Measurements from ENCODE around the gene ZNF860.

Gene ZNF860

GRCh38 chr3:31942446-31942845 lies 39.1 kb upstream of the ZNF860 start:
- no peak for TF ChIP-seq CTCF (IDR thresholded peaks at IDR 0.05; ENCODE audit: low read depth, low read length, missing control alignments)
- H3K4me3 ChIP-seq (ENCODE audit: low read depth, low read length): no peak overlapping the region
- DNase-seq (ENCODE audit: low read depth): no peak

- H3K4me3 ChIP-seq (ENCODE audit: low read depth, low read length): no peak overlapping the region
- DNase-seq (ENCODE audit: low read depth): no peak
- TF ChIP-seq CTCF (IDR thresholded peaks at IDR 0.05; ENCODE audit: low read depth, low read length, missing control alignments): no peak
These were observed 38.5 kb upstream of the ZNF860 start for GRCh38 chr3:31943041-31943440.

- no peak for DNase-seq (ENCODE audit: low read depth)
- TF ChIP-seq CTCF (IDR thresholded peaks at IDR 0.05; ENCODE audit: low read depth, low read length, missing control alignments): no peak
- H3K4me3 ChIP-seq (ENCODE audit: low read depth, low read length): no peak overlapping the region
These were observed 35.9 kb upstream of the ZNF860 start for GRCh38 chr3:31945738-31946052.

GRCh38 chr3:31946484-31947081 lies 35.0 kb upstream of the ZNF860 start:
- no peak for DNase-seq (ENCODE audit: low read depth)
- H3K4me3 ChIP-seq (ENCODE audit: low read depth, low read length): no peak overlapping the region
- no peak for TF ChIP-seq CTCF (IDR thresholded peaks at IDR 0.05; ENCODE audit: low read depth, low read length, missing control alignments)

- H3K4me3 ChIP-seq (ENCODE audit: low read depth, low read length): no peak overlapping the region
- no peak for DNase-seq (ENCODE audit: low read depth)
- TF ChIP-seq CTCF (IDR thresholded peaks at IDR 0.05; ENCODE audit: low read depth, low read length, missing control alignments): no peak
These were observed 34.4 kb upstream of the ZNF860 start for GRCh38 chr3:31947162-31947561.

GRCh38 chr3:31947671-31948091 lies 33.9 kb upstream of the ZNF860 start:
- H3K4me3 ChIP-seq (ENCODE audit: low read depth, low read length): no peak overlapping the region
- no peak for TF ChIP-seq CTCF (IDR thresholded peaks at IDR 0.05; ENCODE audit: low read depth, low read length, missing control alignments)
- no peak for DNase-seq (ENCODE audit: low read depth)

GRCh38 chr3:31948280-31948679 lies 33.3 kb upstream of the ZNF860 start:
- H3K4me3 ChIP-seq (ENCODE audit: low read depth, low read length): no peak overlapping the region
- DNase-seq (ENCODE audit: low read depth): no peak
- TF ChIP-seq CTCF (IDR thresholded peaks at IDR 0.05; ENCODE audit: low read depth, low read length, missing control alignments): no peak
